CD4-positive, alpha-beta memory T cell (primary cell): Measurements from ENCODE around the gene SETD1A. TPM values are rescaled to one million over a fixed set of nuclear protein-coding genes. Genes with fewer than 3 reads are reported as not detected.

Experiments used
- CTCF ChIA-PET: fragments of 350-600 bp; sonication (Branson Sonifier 250); formaldehyde crosslinking; loops from one replicate; lab custom pipeline; 2021; ENCODE audit warnings: inconsistent platforms; ENCODE audit not compliant: partially characterized antibody; lab: Charles Lee
- POLR2A ChIA-PET: fragments of 350-600 bp; sonication (Branson Sonifier 250); formaldehyde crosslinking; loops from one replicate; lab custom pipeline; 2021; ENCODE audit not compliant: partially characterized antibody; lab: Charles Lee
- DNase-seq, 5 donors: peaks; one replicate each; pipeline versions ENCODE4 v3.0.0 to v3.0.0-alpha.2; 2020 to 2022; ENCODE audit warnings: mixed read lengths in 1 of 5
- H3K27ac ChIP-seq: one replicate; pipeline ENCODE4 v1.7.0; 2013; ENCODE audit warnings: low read depth, low read length
- H3K27me3 ChIP-seq: 2 replicates; pipeline ENCODE4 v1.7.0; 2013; ENCODE audit warnings: mild to moderate bottlenecking, low read length, moderate library complexity; ENCODE audit not compliant: insufficient read depth
- H3K36me3 ChIP-seq: 2 replicates; pipeline ENCODE4 v1.7.0; 2013; ENCODE audit warnings: mild to moderate bottlenecking, low read length, moderate library complexity; ENCODE audit not compliant: insufficient read depth
- H3K4me1 ChIP-seq: 2 replicates; pipeline ENCODE4 v1.7.0; 2013; ENCODE audit warnings: mild to moderate bottlenecking, low read length, moderate library complexity; ENCODE audit not compliant: insufficient read depth
- H3K4me3 ChIP-seq, 2 donors: one replicate each; pipeline ENCODE4 v1.7.0; 2013; ENCODE audit warnings: low read length in 2 of 2, mild to moderate bottlenecking in 1 of 2
- H3K9me3 ChIP-seq, 2 donors: one replicate each; pipeline ENCODE4 v1.7.0; 2013; ENCODE audit warnings: low read length in 2 of 2, control low read depth in 1 of 2; ENCODE audit not compliant: control insufficient read depth in 1 of 2
- H3K27ac Mint-ChIP-seq, 7 donors: one replicate each; pipeline ENCODE4 v1.8.0; 2020 to 2021; ENCODE audit warnings: mixed read lengths in 7 of 7, mild to moderate bottlenecking in 6 of 7, inconsistent platforms in 3 of 7, moderate library complexity in 3 of 7
- H3K27me3 Mint-ChIP-seq, 2 donors: one replicate each; pipeline ENCODE4 v1.8.0; 2020 to 2021; ENCODE audit warnings: mixed read lengths in 2 of 2
- H3K36me3 Mint-ChIP-seq, 2 donors: one replicate each; pipeline ENCODE4 v1.8.0; 2020 to 2021; ENCODE audit warnings: mixed read lengths in 2 of 2, inconsistent platforms in 1 of 2, mild to moderate bottlenecking in 1 of 2
- H3K4me1 Mint-ChIP-seq, 4 donors: one replicate each; pipeline ENCODE4 v1.8.0; 2020 to 2021; ENCODE audit warnings: mixed read lengths in 4 of 4, mild to moderate bottlenecking in 1 of 4
- H3K4me3 Mint-ChIP-seq, 8 donors: one replicate each; pipeline ENCODE4 v1.8.0; 2020 to 2021; ENCODE audit warnings: mixed read lengths in 8 of 8, mild to moderate bottlenecking in 7 of 8, moderate library complexity in 6 of 8, inconsistent platforms in 3 of 8
- H3K9me3 Mint-ChIP-seq, 8 donors: one replicate each; pipeline ENCODE4 v1.8.0; 2020 to 2021; ENCODE audit warnings: mixed read lengths in 8 of 8, mild to moderate bottlenecking in 5 of 8, inconsistent platforms in 3 of 8, moderate library complexity in 1 of 8
- intact Hi-C: fragments of 100-400 bp; cut with micrococcal nuclease; formaldehyde crosslinking; loops from one replicate; pipeline ENCODE4 v1.15.1; 2023
- polyA plus RNA-seq, 2 donors: library from polyadenylated mRNA; unstranded; fragments of 300-500 nt; fragmentation: Illumina TruSeq; gene quantifications; one replicate each; pipeline ENCODE4 v1.2.3, GENCODE V29; 2021
- total RNA-seq, 2 experiments: library from RNA; stranded (reverse); gene quantifications; one replicate each; pipeline ENCODE4 v1.2.3, GENCODE V29; 2021

Gene SETD1A
- total and polyA plus RNA-seq, 4 experiments from 2014 or later = 5.6 to 33.2 (median 32.1) TPM; not detected in 1

GRCh38 chr16:31001507-31002249 is 44.1 kb downstream of the SETD1A start:
- ChIA-PET POLR2A (no interaction called here), CTCF (interaction anchor here (1.5 kb wide), 1 partner anchor 17 kb away, joined by 7 read pairs; the partner anchor contains the start of gene HSD3B7)
- Mint-ChIP-seq H3K4me1 (peaks cover 0 to 3% (median 0%) of the 10 kb centered on the region in 4 donors), H3K27ac (no peak overlapping the region), H3K27me3 (peaks cover 0 to 3% of the 10 kb centered on the region in 2 donors), H3K36me3 (no peaks in the 10 kb centered on the region), H3K9me3 (no peaks in the 10 kb centered on the region), H3K4me3 (no peak overlapping the region)
- H3K4me1 ChIP-seq = peaks cover 7% of the 10 kb centered on the region
- no peak overlapping the region for H3K4me3 ChIP-seq
- H3K27me3 ChIP-seq = no peaks in the 10 kb centered on the region
- H3K27ac ChIP-seq = no peak overlapping the region
- DNase-seq = no peak
- H3K36me3 ChIP-seq = no peaks in the 10 kb centered on the region
- H3K9me3 ChIP-seq = no peaks in the 10 kb centered on the region
- intact Hi-C loops = no loop called here

- no peak for DNase-seq
- H3K4me3 Mint-ChIP-seq = peak overlapping the region in 1 of 8 donors; percentile 45
- Histone ChIP-seq H3K9me3 (no peaks in the 10 kb centered on the region), H3K36me3 (no peaks in the 10 kb centered on the region), H3K4me1 (peaks cover 3% of the 10 kb centered on the region), H3K4me3 (no peak overlapping the region), H3K27me3 (no peaks in the 10 kb centered on the region), H3K27ac (no peak overlapping the region)
- H3K27me3 Mint-ChIP-seq = peaks cover 0 to 3% of the 10 kb centered on the region in 2 donors
- CTCF ChIA-PET = interaction anchor here (1.5 kb wide), 1 partner anchor 17 kb away, joined by 7 read pairs; the partner anchor contains the start of gene HSD3B7
- no peaks in the 10 kb centered on the region for H3K36me3 Mint-ChIP-seq
- intact Hi-C loops = no loop called here
- no peak overlapping the region for H3K27ac Mint-ChIP-seq
- POLR2A ChIA-PET = interaction anchor here (0.7 to 1.0 kb wide), 2 partner anchors 72 to 178 kb away, joined by 3 read pairs; partner anchors contain the start of genes ZNF646 and ZNF668
- no peaks in the 10 kb centered on the region for H3K9me3 Mint-ChIP-seq
- peaks cover 0 to 3% (median 0%) of the 10 kb centered on the region in 4 donors for H3K4me1 Mint-ChIP-seq
Observed at GRCh38 chr16:31002250-31002700, 44.7 kb downstream of the SETD1A start.

GRCh38 chr16:31002862-31003341 is 45.3 kb downstream of the SETD1A start:
- Histone ChIP-seq H3K4me3 (no peak overlapping the region), H3K36me3 (no peaks in the 10 kb centered on the region), H3K27me3 (no peaks in the 10 kb centered on the region), H3K4me1 (no peaks in the 10 kb centered on the region), H3K9me3 (no peaks in the 10 kb centered on the region), H3K27ac (no peak overlapping the region)
- Mint-ChIP-seq H3K36me3 (no peaks in the 10 kb centered on the region), H3K27ac (no peak overlapping the region), H3K4me3 (no peak overlapping the region), H3K4me1 (peaks cover 0 to 3% (median 0%) of the 10 kb centered on the region in 4 donors), H3K27me3 (peaks cover 0 to 3% of the 10 kb centered on the region in 2 donors), H3K9me3 (no peaks in the 10 kb centered on the region)
- no peak for DNase-seq
- POLR2A ChIA-PET = interaction anchor here (0.7 to 1.0 kb wide), 2 partner anchors 71 to 178 kb away, joined by 3 read pairs; partner anchors contain the start of genes ZNF646 and ZNF668
- intact Hi-C loops = no loop called here
- CTCF ChIA-PET = interaction anchor here (1.5 kb wide), 1 partner anchor 18 kb away, joined by 7 read pairs; the partner anchor contains the start of gene HSD3B7

GRCh38 chr16:31003744-31004143 is 46.2 kb downstream of the SETD1A start:
- H3K36me3 Mint-ChIP-seq = no peaks in the 10 kb centered on the region
- H3K27ac Mint-ChIP-seq = no peak overlapping the region
- Histone ChIP-seq H3K36me3 (no peaks in the 10 kb centered on the region), H3K27me3 (no peaks in the 10 kb centered on the region), H3K4me1 (no peaks in the 10 kb centered on the region), H3K4me3 (no peak overlapping the region), H3K9me3 (no peaks in the 10 kb centered on the region), H3K27ac (no peak overlapping the region)
- peaks cover 0 to 3% (median 0%) of the 10 kb centered on the region in 4 donors for H3K4me1 Mint-ChIP-seq
- intact Hi-C loops = no loop called here
- POLR2A ChIA-PET = no interaction called here
- H3K9me3 Mint-ChIP-seq = no peaks in the 10 kb centered on the region
- no peak for DNase-seq
- H3K27me3 Mint-ChIP-seq = peaks cover 0 to 3% of the 10 kb centered on the region in 2 donors
- CTCF ChIA-PET = interaction anchor here (1.1 to 1.2 kb wide), 2 partner anchors 18 to 19 kb away, joined by 3 read pairs; partner anchors contain the start of gene HSD3B7
- no peak overlapping the region for H3K4me3 Mint-ChIP-seq

GRCh38 chr16:31004658-31005057 is 47.1 kb downstream of the SETD1A start:
- POLR2A ChIA-PET = no interaction called here
- H3K4me3 Mint-ChIP-seq = no peak overlapping the region

GRCh38 chr16:31005350-31006085 is 48.0 kb downstream of the SETD1A start:
- peaks cover 0 to 6% (median 6%) of the 10 kb centered on the region in 4 donors for H3K4me1 Mint-ChIP-seq
- CTCF ChIA-PET = no interaction called here
- POLR2A ChIA-PET = no interaction called here
- Histone ChIP-seq H3K27me3 (no peaks in the 10 kb centered on the region), H3K9me3 (no peaks in the 10 kb centered on the region), H3K36me3 (no peaks in the 10 kb centered on the region), H3K27ac (no peak overlapping the region), H3K4me1 (no peaks in the 10 kb centered on the region), H3K4me3 (no peak overlapping the region)
- no peaks in the 10 kb centered on the region for H3K9me3 Mint-ChIP-seq
- peaks cover 0 to 3% of the 10 kb centered on the region in 2 donors for H3K27me3 Mint-ChIP-seq
- no peaks in the 10 kb centered on the region for H3K36me3 Mint-ChIP-seq
- intact Hi-C loops = no loop called here
- DNase-seq = no peak
- no peak overlapping the region for H3K4me3 Mint-ChIP-seq
- H3K27ac Mint-ChIP-seq = peak overlapping the region in 1 of 7 donors; percentile 83

More at GRCh38 chr16:31004658-31005057, 47.1 kb downstream of the SETD1A start:
- Mint-ChIP-seq H3K4me1 (peaks cover 0 to 3% (median 1%) of the 10 kb centered on the region in 4 donors), H3K36me3 (no peaks in the 10 kb centered on the region), H3K27ac (no peak overlapping the region), H3K27me3 (peaks cover 0 to 3% of the 10 kb centered on the region in 2 donors), H3K9me3 (no peaks in the 10 kb centered on the region)
- intact Hi-C loops = no loop called here
- no peaks in the 10 kb centered on the region for H3K9me3 ChIP-seq
- DNase-seq = no peak
- CTCF ChIA-PET = interaction anchor here (1.1 to 1.2 kb wide), 2 partner anchors 19 to 20 kb away, joined by 3 read pairs; partner anchors contain the start of gene HSD3B7
- H3K36me3 ChIP-seq = no peaks in the 10 kb centered on the region
- no peaks in the 10 kb centered on the region for H3K27me3 ChIP-seq
- no peak overlapping the region for H3K4me3 ChIP-seq
- no peaks in the 10 kb centered on the region for H3K4me1 ChIP-seq
- H3K27ac ChIP-seq = no peak overlapping the region

GRCh38 chr16:31006086-31006385 is 48.5 kb downstream of the SETD1A start:
- Mint-ChIP-seq H3K27ac (peak overlapping the region in 2 of 7 donors; percentile 19 to 83), H3K36me3 (no peaks in the 10 kb centered on the region), H3K9me3 (no peaks in the 10 kb centered on the region), H3K4me3 (no peak overlapping the region), H3K4me1 (peaks cover 0 to 9% (median 6%) of the 10 kb centered on the region in 4 donors), H3K27me3 (peaks cover 0 to 4% of the 10 kb centered on the region in 2 donors)
- Histone ChIP-seq H3K4me3 (no peak overlapping the region), H3K4me1 (peaks cover 4% of the 10 kb centered on the region), H3K27ac (no peak overlapping the region), H3K27me3 (peaks cover 3% of the 10 kb centered on the region), H3K36me3 (no peaks in the 10 kb centered on the region), H3K9me3 (no peaks in the 10 kb centered on the region)
- intact Hi-C loops = no loop called here
- DNase-seq = no peak
- CTCF ChIA-PET = no interaction called here
- POLR2A ChIA-PET = no interaction called here
